SU-DHL-6 (cell line): ENCODE measurements around the gene ROBO2.

Experiments used
- H2AFZ ChIP-seq: fragments of 200-600 bp; sonication (generic); 2 replicates; pipeline ENCODE4 v1.6.1; 2014; ENCODE audit warnings: low read depth, mild to moderate bottlenecking, moderate library complexity, mixed read lengths, antibody characterized with exemption, low read length; ENCODE audit not compliant: severe bottlenecking
- H3F3A ChIP-seq: fragments of 200-600 bp; shearing (Covaris generic); 2 replicates; pipeline ENCODE4 v1.6.0; 2016; ENCODE audit warnings: antibody characterized with exemption, mild to moderate bottlenecking; ENCODE audit not compliant: insufficient read depth
- H3K27ac ChIP-seq: fragments of 200-600 bp; sonication (generic); 2 replicates; pipeline ENCODE4 v1.5.1; 2016; ENCODE audit warnings: low read depth, mild to moderate bottlenecking, low read length, moderate library complexity, mixed read lengths
- H3K27me3 ChIP-seq: fragments of 200-600 bp; sonication (generic), shearing (Covaris generic); 2 replicates; pipeline ENCODE4 v1.6.0; 2014; ENCODE audit warnings: mild to moderate bottlenecking, low read length
- H3K36me3 ChIP-seq: fragments of 200-600 bp; sonication (generic); 2 replicates; pipeline ENCODE4 v1.6.1; 2014; ENCODE audit warnings: mild to moderate bottlenecking, low read length, mixed read lengths
- H3K4me2 ChIP-seq: fragments of 300-600, 200-600 bp; shearing (Covaris generic), sonication (generic); 2 replicates; pipeline ENCODE4 v1.6.0; 2014; ENCODE audit warnings: low read length, low read depth, mild to moderate bottlenecking; ENCODE audit not compliant: poor library complexity, severe bottlenecking
- H3K4me3 ChIP-seq: fragments of 200-600 bp; sonication (generic); 2 replicates; pipeline ENCODE4 v1.5.1; 2014; ENCODE audit warnings: antibody characterized with exemption, low read length, mild to moderate bottlenecking, mixed read lengths; ENCODE audit not compliant: insufficient read depth, poor library complexity, severe bottlenecking
- H3K79me2 ChIP-seq: fragments of 200-600 bp; sonication (generic); 2 replicates; pipeline ENCODE4 v1.6.1; 2014; ENCODE audit warnings: mild to moderate bottlenecking, low read length, moderate library complexity; ENCODE audit not compliant: insufficient read depth
- H3K9ac ChIP-seq: fragments of 200-600 bp; sonication (generic); 2 replicates; pipeline ENCODE4 v1.7.0; 2014; ENCODE audit warnings: mild to moderate bottlenecking, low read length
- H3K9me2 ChIP-seq: fragments of 200-600 bp; sonication (generic); replicated peaks from 2 replicates; pipeline ENCODE4 v1.6.1; 2014; ENCODE audit warnings: low read length; ENCODE audit not compliant: insufficient read depth
- H3K9me3 ChIP-seq: fragments of 200-600 bp; sonication (generic); 2 replicates; pipeline ENCODE4 v1.6.1; 2014; ENCODE audit warnings: low read length, mixed read lengths; ENCODE audit not compliant: insufficient read depth
- H4K20me1 ChIP-seq: fragments of 200-600 bp; sonication (generic); 2 replicates; pipeline ENCODE4 v1.6.1; 2014; ENCODE audit warnings: low read depth, mild to moderate bottlenecking, antibody characterized with exemption, low read length, moderate library complexity, mixed read lengths
- CTCF ChIP-seq: fragments of 200-600 bp; sonication (generic); IDR thresholded peaks from one replicate; pipeline ENCODE4 v1.5.1; 2017; ENCODE audit warnings: antibody characterized with exemption, mild to moderate bottlenecking, low read length, moderate library complexity; ENCODE audit not compliant: insufficient read depth, poor library complexity, severe bottlenecking
- EZH2phosphoT487 ChIP-seq: fragments of 200-600 bp; sonication (generic), shearing (Covaris generic); conservative IDR thresholded peaks from 2 replicates; pipeline ENCODE4 v1.6.1; 2018; ENCODE audit warnings: mild to moderate bottlenecking, antibody characterized with exemption, low read length, moderate library complexity, mixed read lengths

Gene ROBO2

GRCh38 chr3:77546246-77546645 lies 506.3 kb downstream of the ROBO2 start:
- Histone ChIP-seq H3K79me2 (no peaks in the 10 kb centered on the region), H3K9me2 (no peaks in the 10 kb centered on the region), H3K9ac (no peak overlapping the region), H3K36me3 (no peaks in the 10 kb centered on the region), H3K9me3 (no peaks in the 10 kb centered on the region), H3F3A (no peaks in the 10 kb centered on the region), H3K4me3 (no peak overlapping the region), H3K27me3 (no peaks in the 10 kb centered on the region), H3K27ac (no peak overlapping the region), H2AFZ (no peak overlapping the region), H4K20me1 (no peaks in the 10 kb centered on the region), H3K4me2 (no peak overlapping the region)
- no peak for TF ChIP-seq EZH2phosphoT487
- no peak for TF ChIP-seq CTCF

- H3F3A ChIP-seq: no peaks in the 10 kb centered on the region
- no peak overlapping the region for H2AFZ ChIP-seq
These were observed 509.1 kb downstream of the ROBO2 start for GRCh38 chr3:77549034-77549433.

GRCh38 chr3:77553240-77553639 lies 513.3 kb downstream of the ROBO2 start:
- Histone ChIP-seq H3F3A (no peaks in the 10 kb centered on the region), H3K36me3 (no peaks in the 10 kb centered on the region), H3K4me3 (no peak overlapping the region), H3K27ac (no peak overlapping the region), H3K9me3 (no peaks in the 10 kb centered on the region), H3K9ac (no peak overlapping the region), H3K27me3 (no peaks in the 10 kb centered on the region), H2AFZ (no peak overlapping the region), H3K79me2 (no peaks in the 10 kb centered on the region), H4K20me1 (no peaks in the 10 kb centered on the region), H3K4me2 (no peak overlapping the region), H3K9me2 (no peaks in the 10 kb centered on the region)
- no peak for TF ChIP-seq EZH2phosphoT487
- no peak for TF ChIP-seq CTCF

More at GRCh38 chr3:77549034-77549433, 509.1 kb downstream of the ROBO2 start:
- Histone ChIP-seq H3K9ac (no peak overlapping the region), H3K27ac (no peak overlapping the region), H3K4me2 (no peak overlapping the region), H3K27me3 (no peaks in the 10 kb centered on the region), H3K79me2 (no peaks in the 10 kb centered on the region), H3K9me2 (no peaks in the 10 kb centered on the region), H3K9me3 (no peaks in the 10 kb centered on the region), H3K4me3 (no peak overlapping the region), H4K20me1 (no peaks in the 10 kb centered on the region), H3K36me3 (no peaks in the 10 kb centered on the region)
- no peak for TF ChIP-seq EZH2phosphoT487
- no peak for TF ChIP-seq CTCF
